ENCODE data around the gene SMAP1.

SMAP1 gene

DNA sequence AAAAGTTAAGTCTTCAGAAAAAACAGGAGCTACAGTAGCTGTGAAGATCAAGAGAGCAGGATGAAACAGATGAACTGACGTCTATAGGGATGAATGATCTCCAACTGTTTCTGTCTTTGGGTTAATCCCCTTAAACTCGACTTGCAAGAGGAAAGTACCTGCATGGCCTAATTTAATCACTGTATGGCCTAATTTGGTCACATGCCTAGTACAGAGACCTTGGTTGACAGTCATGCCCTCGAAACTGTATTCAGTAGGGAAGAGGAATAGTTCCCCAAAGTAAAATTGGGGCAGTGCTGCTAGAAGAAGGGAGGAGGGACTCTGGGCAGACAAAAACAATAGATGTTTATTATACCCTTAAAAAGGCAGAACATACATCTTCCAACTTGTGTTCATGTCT lies 10.0 kb upstream of the SMAP1 start:
- ChIA-PET POLR2A (no interaction called here), CTCF (no interaction called here)

More for the DNA sequence above, 10.0 kb upstream of the SMAP1 start:
- no peak overlapping the region for H3K4me3 ChIP-seq (ENCODE audit: low read depth, low read length)
- H3K27ac ChIP-seq (ENCODE audit: extremely low read depth, low read depth, low read length): no peak overlapping the region
- H3K36me3 ChIP-seq (ENCODE audit: control insufficient read depth in 2 of 2, insufficient read depth in 1 of 2, low read length in 2 of 2): no peaks in the 10 kb centered on the region
- TF ChIP-seq RBAK (tag by site-specific recombination; IDR thresholded peaks at IDR 0.05): no peak
- no peak for TF ChIP-seq ZNF529 (tag by site-specific recombination; IDR thresholded peaks at IDR 0.05; ENCODE audit: insufficient replicate concordance)
- TF ChIP-seq ZNF223 (tag by site-specific recombination; IDR thresholded peaks at IDR 0.05): no peak
- TF ChIP-seq SP2 (tag by site-specific recombination; IDR thresholded peaks at IDR 0.05): no peak
- TF ChIP-seq, protein P1, sequence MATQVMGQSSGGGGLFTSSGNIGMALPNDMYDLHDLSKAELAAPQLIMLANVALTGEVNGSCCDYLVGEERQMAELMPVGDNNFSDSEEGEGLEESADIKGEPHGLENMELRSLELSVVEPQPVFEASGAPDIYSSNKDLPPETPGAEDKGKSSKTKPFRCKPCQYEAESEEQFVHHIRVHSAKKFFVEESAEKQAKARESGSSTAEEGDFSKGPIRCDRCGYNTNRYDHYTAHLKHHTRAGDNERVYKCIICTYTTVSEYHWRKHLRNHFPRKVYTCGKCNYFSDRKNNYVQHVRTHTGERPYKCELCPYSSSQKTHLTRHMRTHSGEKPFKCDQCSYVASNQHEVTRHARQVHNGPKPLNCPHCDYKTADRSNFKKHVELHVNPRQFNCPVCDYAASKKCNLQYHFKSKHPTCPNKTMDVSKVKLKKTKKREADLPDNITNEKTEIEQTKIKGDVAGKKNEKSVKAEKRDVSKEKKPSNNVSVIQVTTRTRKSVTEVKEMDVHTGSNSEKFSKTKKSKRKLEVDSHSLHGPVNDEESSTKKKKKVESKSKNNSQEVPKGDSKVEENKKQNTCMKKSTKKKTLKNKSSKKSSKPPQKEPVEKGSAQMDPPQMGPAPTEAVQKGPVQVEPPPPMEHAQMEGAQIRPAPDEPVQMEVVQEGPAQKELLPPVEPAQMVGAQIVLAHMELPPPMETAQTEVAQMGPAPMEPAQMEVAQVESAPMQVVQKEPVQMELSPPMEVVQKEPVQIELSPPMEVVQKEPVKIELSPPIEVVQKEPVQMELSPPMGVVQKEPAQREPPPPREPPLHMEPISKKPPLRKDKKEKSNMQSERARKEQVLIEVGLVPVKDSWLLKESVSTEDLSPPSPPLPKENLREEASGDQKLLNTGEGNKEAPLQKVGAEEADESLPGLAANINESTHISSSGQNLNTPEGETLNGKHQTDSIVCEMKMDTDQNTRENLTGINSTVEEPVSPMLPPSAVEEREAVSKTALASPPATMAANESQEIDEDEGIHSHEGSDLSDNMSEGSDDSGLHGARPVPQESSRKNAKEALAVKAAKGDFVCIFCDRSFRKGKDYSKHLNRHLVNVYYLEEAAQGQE (tag by site-specific recombination; IDR thresholded peaks at IDR 0.05): no peak
- no peak for TF ChIP-seq ZBTB1 (tag by site-specific recombination; IDR thresholded peaks at IDR 0.05)
- TF ChIP-seq ZNF501 (tag by site-specific recombination; IDR thresholded peaks at IDR 0.05): no peak
- TF ChIP-seq, protein P2, sequence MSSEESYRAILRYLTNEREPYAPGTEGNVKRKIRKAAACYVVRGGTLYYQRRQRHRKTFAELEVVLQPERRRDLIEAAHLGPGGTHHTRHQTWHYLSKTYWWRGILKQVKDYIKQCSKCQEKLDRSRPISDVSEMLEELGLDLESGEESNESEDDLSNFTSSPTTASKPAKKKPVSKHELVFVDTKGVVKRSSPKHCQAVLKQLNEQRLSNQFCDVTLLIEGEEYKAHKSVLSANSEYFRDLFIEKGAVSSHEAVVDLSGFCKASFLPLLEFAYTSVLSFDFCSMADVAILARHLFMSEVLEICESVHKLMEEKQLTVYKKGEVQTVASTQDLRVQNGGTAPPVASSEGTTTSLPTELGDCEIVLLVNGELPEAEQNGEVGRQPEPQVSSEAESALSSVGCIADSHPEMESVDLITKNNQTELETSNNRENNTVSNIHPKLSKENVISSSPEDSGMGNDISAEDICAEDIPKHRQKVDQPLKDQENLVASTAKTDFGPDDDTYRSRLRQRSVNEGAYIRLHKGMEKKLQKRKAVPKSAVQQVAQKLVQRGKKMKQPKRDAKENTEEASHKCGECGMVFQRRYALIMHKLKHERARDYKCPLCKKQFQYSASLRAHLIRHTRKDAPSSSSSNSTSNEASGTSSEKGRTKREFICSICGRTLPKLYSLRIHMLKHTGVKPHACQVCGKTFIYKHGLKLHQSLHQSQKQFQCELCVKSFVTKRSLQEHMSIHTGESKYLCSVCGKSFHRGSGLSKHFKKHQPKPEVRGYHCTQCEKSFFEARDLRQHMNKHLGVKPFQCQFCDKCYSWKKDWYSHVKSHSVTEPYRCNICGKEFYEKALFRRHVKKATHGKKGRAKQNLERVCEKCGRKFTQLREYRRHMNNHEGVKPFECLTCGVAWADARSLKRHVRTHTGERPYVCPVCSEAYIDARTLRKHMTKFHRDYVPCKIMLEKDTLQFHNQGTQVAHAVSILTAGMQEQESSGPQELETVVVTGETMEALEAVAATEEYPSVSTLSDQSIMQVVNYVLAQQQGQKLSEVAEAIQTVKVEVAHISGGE (tag by site-specific recombination; conservative IDR thresholded peaks at IDR 0.05; ENCODE audit: low read depth): no peak
- TF ChIP-seq ZBTB48 (tag by site-specific recombination; IDR thresholded peaks at IDR 0.05): no peak
- TF ChIP-seq, protein P3, sequence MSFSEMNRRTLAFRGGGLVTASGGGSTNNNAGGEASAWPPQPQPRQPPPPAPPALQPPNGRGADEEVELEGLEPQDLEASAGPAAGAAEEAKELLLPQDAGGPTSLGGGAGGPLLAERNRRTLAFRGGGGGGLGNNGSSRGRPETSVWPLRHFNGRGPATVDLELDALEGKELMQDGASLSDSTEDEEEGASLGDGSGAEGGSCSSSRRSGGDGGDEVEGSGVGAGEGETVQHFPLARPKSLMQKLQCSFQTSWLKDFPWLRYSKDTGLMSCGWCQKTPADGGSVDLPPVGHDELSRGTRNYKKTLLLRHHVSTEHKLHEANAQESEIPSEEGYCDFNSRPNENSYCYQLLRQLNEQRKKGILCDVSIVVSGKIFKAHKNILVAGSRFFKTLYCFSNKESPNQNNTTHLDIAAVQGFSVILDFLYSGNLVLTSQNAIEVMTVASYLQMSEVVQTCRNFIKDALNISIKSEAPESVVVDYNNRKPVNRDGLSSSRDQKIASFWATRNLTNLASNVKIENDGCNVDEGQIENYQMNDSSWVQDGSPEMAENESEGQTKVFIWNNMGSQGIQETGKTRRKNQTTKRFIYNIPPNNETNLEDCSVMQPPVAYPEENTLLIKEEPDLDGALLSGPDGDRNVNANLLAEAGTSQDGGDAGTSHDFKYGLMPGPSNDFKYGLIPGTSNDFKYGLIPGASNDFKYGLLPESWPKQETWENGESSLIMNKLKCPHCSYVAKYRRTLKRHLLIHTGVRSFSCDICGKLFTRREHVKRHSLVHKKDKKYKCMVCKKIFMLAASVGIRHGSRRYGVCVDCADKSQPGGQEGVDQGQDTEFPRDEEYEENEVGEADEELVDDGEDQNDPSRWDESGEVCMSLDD (tag by site-specific recombination; IDR thresholded peaks at IDR 0.05): no peak
- TF ChIP-seq GLI2 (tag by site-specific recombination; IDR thresholded peaks at IDR 0.05; ENCODE audit: borderline replicate concordance, low read depth): no peak
- TF ChIP-seq, protein P4, sequence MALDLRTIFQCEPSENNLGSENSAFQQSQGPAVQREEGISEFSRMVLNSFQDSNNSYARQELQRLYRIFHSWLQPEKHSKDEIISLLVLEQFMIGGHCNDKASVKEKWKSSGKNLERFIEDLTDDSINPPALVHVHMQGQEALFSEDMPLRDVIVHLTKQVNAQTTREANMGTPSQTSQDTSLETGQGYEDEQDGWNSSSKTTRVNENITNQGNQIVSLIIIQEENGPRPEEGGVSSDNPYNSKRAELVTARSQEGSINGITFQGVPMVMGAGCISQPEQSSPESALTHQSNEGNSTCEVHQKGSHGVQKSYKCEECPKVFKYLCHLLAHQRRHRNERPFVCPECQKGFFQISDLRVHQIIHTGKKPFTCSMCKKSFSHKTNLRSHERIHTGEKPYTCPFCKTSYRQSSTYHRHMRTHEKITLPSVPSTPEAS (tag by site-specific recombination; IDR thresholded peaks at IDR 0.05): no peak
- no peak for TF ChIP-seq ZNF274 (IDR thresholded peaks at IDR 0.05; ENCODE audit: low read length)
- TF ChIP-seq ZNF274 (tag by site-specific recombination; IDR thresholded peaks at IDR 0.05; ENCODE audit: borderline replicate concordance): no peak
- TF ChIP-seq ZNF747 (tag by site-specific recombination; IDR thresholded peaks at IDR 0.05): no peak
- TF ChIP-seq REPIN1 (tag by site-specific recombination; IDR thresholded peaks at IDR 0.05; ENCODE audit: low read depth): no peak
- TF ChIP-seq ZNF121 (tag by site-specific recombination; IDR thresholded peaks at IDR 0.05): no peak
- TF ChIP-seq, protein P5, sequence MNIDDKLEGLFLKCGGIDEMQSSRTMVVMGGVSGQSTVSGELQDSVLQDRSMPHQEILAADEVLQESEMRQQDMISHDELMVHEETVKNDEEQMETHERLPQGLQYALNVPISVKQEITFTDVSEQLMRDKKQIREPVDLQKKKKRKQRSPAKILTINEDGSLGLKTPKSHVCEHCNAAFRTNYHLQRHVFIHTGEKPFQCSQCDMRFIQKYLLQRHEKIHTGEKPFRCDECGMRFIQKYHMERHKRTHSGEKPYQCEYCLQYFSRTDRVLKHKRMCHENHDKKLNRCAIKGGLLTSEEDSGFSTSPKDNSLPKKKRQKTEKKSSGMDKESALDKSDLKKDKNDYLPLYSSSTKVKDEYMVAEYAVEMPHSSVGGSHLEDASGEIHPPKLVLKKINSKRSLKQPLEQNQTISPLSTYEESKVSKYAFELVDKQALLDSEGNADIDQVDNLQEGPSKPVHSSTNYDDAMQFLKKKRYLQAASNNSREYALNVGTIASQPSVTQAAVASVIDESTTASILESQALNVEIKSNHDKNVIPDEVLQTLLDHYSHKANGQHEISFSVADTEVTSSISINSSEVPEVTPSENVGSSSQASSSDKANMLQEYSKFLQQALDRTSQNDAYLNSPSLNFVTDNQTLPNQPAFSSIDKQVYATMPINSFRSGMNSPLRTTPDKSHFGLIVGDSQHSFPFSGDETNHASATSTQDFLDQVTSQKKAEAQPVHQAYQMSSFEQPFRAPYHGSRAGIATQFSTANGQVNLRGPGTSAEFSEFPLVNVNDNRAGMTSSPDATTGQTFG (tag by site-specific recombination; IDR thresholded peaks at IDR 0.05; ENCODE audit: borderline replicate concordance): no peak
- TF ChIP-seq ZNF510 (tag by site-specific recombination; IDR thresholded peaks at IDR 0.05; ENCODE audit: insufficient replicate concordance): no peak
- no peak for TF ChIP-seq ZFP69B (tag by site-specific recombination; IDR thresholded peaks at IDR 0.05)
- no peaks in the 10 kb centered on the region for H3K4me1 ChIP-seq (ENCODE audit: control insufficient read depth, insufficient read depth, low read length)
- no peaks in the 10 kb centered on the region for H3K9me3 ChIP-seq (ENCODE audit: control insufficient read depth, insufficient read depth, low read depth, low read length)
